IMR-90 (cell line): ENCODE data around the gene TMBIM6. TPM values are rescaled to one million over a fixed set of nuclear protein-coding genes. Genes with fewer than 3 reads are reported as not detected.

Source experiments
- ATAC-seq: fragments of 200-7000 bp; cut with Tn5 transposase; 2 replicates; pipeline ENCODE4 v1.9.1; 2020; ENCODE audit warnings: low read depth, mild to moderate bottlenecking, moderate library complexity
- BruUV-seq: library from RNA; stranded (reverse); fragments of 400-500 nt; replicated peaks from 2 replicates; lab custom pipeline; 2021; lab: Mats Ljungman, UMichigan
- CTCF ChIA-PET: fragments of 300-600 bp; formaldehyde crosslinking; extraction: SDS; loops from one replicate; lab custom pipeline; 2021; ENCODE audit warnings: antibody characterized with exemption; lab: Yijun Ruan, JAX
- POLR2A ChIA-PET: fragments of 300-600 bp; sonication (Branson Sonifier 250); formaldehyde crosslinking; loops from one replicate; lab custom pipeline; 2022; ENCODE audit warnings: antibody characterized with exemption; ENCODE audit not compliant: unreplicated experiment; lab: Charles Lee
- DNase-seq: peaks from one replicate; pipeline ENCODE4 v3.0.0; 2013
- H2AFZ ChIP-seq: replicated peaks from 2 replicates; pipeline ENCODE3; 2013; ENCODE audit warnings: low read length, mild to moderate bottlenecking; ENCODE audit not compliant: poor library complexity
- H2AK5ac ChIP-seq: 2 replicates; pipeline ENCODE4 v1.6.1; 2013; ENCODE audit warnings: low read depth, low read length, inconsistent platforms
- H2AK9ac ChIP-seq: replicated peaks from 2 replicates; pipeline ENCODE3; 2013; ENCODE audit warnings: mild to moderate bottlenecking, low read depth, low read length, moderate library complexity; ENCODE audit not compliant: poor library complexity
- H2BK120ac ChIP-seq: 2 replicates; pipeline ENCODE4 v1.6.1; 2013; ENCODE audit warnings: low read depth, low read length, inconsistent platforms
- H2BK15ac ChIP-seq: 3 replicates; pipeline ENCODE4 v1.6.1; 2013; ENCODE audit warnings: low read depth, low read length, inconsistent platforms
- H2BK20ac ChIP-seq: 2 replicates; pipeline ENCODE4 v1.6.1; 2013; ENCODE audit warnings: low read depth, mild to moderate bottlenecking, inconsistent platforms, low read length, moderate library complexity
- H2BK5ac ChIP-seq: 2 replicates; pipeline ENCODE4 v1.6.1; 2013; ENCODE audit warnings: mild to moderate bottlenecking, low read depth, low read length, inconsistent platforms; ENCODE audit not compliant: poor library complexity, severe bottlenecking
- H3K14ac ChIP-seq: replicated peaks from 2 replicates; pipeline ENCODE4 v1.6.1; 2013; ENCODE audit warnings: low read depth, low read length, inconsistent platforms
- H3K18ac ChIP-seq: 2 replicates; pipeline ENCODE4 v1.6.1; 2013; ENCODE audit warnings: low read depth, low read length, control low read depth
- H3K23ac ChIP-seq: 2 replicates; pipeline ENCODE4 v1.6.1; 2013; ENCODE audit warnings: low read depth, low read length, inconsistent platforms
- H3K27ac ChIP-seq: 2 replicates; pipeline ENCODE4 v1.5.1; 2013; ENCODE audit warnings: mild to moderate bottlenecking, control low read depth, low read length; ENCODE audit not compliant: insufficient read depth
- H3K27me3 ChIP-seq: 2 replicates; pipeline ENCODE4 v1.6.1; 2013; ENCODE audit warnings: low read length; ENCODE audit not compliant: control insufficient read depth, insufficient read depth
- H3K36me3 ChIP-seq: 2 replicates; pipeline ENCODE4 v1.6.1; 2013; ENCODE audit warnings: low read length, mixed read lengths; ENCODE audit not compliant: control insufficient read depth, insufficient read depth
- H3K4ac ChIP-seq: 2 replicates; pipeline ENCODE4 v1.6.1; 2013; ENCODE audit warnings: low read depth, low read length, inconsistent platforms
- H3K4me1 ChIP-seq: 2 replicates; pipeline ENCODE4 v1.6.1; 2013; ENCODE audit warnings: low read length, mixed read lengths; ENCODE audit not compliant: control insufficient read depth, insufficient read depth
- H3K4me2 ChIP-seq: 2 replicates; pipeline ENCODE4 v1.6.1; 2013; ENCODE audit warnings: low read depth, mild to moderate bottlenecking, control low read depth, low read length, moderate library complexity
- H3K4me3 ChIP-seq: 2 replicates; pipeline ENCODE4 v1.5.1; 2013; ENCODE audit warnings: low read depth, mild to moderate bottlenecking, control low read depth, low read length, moderate library complexity; ENCODE audit not compliant: insufficient read depth
- H3K56ac ChIP-seq: 2 replicates; pipeline ENCODE4 v1.6.1; 2013; ENCODE audit warnings: low read length, inconsistent platforms; ENCODE audit not compliant: insufficient read depth; ENCODE audit errors: extremely low read depth
- H3K79me1 ChIP-seq, 2 experiments: 2 replicates each; pipeline ENCODE4 v1.6.1; 2013; ENCODE audit warnings: low read length in 2 of 2, inconsistent platforms in 1 of 2, low read depth in 1 of 2
- H3K9ac ChIP-seq: 2 replicates; pipeline ENCODE4 v1.6.1; 2013; ENCODE audit warnings: low read depth, low read length, control low read depth
- H3K9me1 ChIP-seq: 2 replicates; pipeline ENCODE4 v1.6.1; 2013; ENCODE audit warnings: low read length, inconsistent platforms; ENCODE audit not compliant: insufficient read depth
- H3K9me3 ChIP-seq: 2 replicates; pipeline ENCODE4 v1.6.1; 2013; ENCODE audit warnings: low read length; ENCODE audit not compliant: control insufficient read depth, insufficient read depth
- H4K20me1 ChIP-seq: 2 replicates; pipeline ENCODE4 v1.6.1; 2013; ENCODE audit warnings: low read length, inconsistent platforms; ENCODE audit not compliant: insufficient read depth
- H4K5ac ChIP-seq: 2 replicates; pipeline ENCODE4 v1.6.1; 2013; ENCODE audit warnings: mild to moderate bottlenecking, low read depth, low read length, control low read depth
- H4K8ac ChIP-seq, 2 experiments: 2 replicates each; pipeline ENCODE4 v1.6.1; 2013; ENCODE audit warnings: low read depth in 2 of 2, low read length in 2 of 2, control low read depth in 1 of 2, inconsistent platforms in 1 of 2
- H4K91ac ChIP-seq: 2 replicates; pipeline ENCODE4 v1.6.1; 2013; ENCODE audit warnings: low read depth, low read length, inconsistent platforms; ENCODE audit not compliant: insufficient read depth
- CEBPB ChIP-seq: IDR thresholded peaks from 2 replicates; pipeline ENCODE4 v1.6.1; 2012; ENCODE audit warnings: low read depth, low read length, improper control_type of control experiment
- MAFK ChIP-seq: IDR thresholded peaks from 2 replicates; pipeline ENCODE4 v1.6.1; 2012; ENCODE audit warnings: low read depth, low read length, improper control_type of control experiment
- WGBS, 2 experiments: methylation state at CpG; one replicate each; pipeline versions ENCODE4 v1.1.5 to v1.1.7; 2013; ENCODE audit warnings: missing lambda C conversion rate in 2 of 2; ENCODE audit not compliant: insufficient read length in 1 of 2; ENCODE audit errors: extremely low coverage in 2 of 2; 5-methylcytosine and 5-hydroxymethylcytosine counted together
- dilution Hi-C: fragments of 300-500 bp; cut with HindIII; formaldehyde crosslinking; loops from one replicate; pipeline ENCODE4 v1.14.3; 2018; ENCODE audit warnings: low sequenced_read_pairs; ENCODE audit not compliant: unreplicated experiment
- in situ Hi-C: fragments of 300-500 bp; cut with MboI; formaldehyde crosslinking; loops from 3 replicates; pipeline ENCODE4 v1.14.3; 2019; ENCODE audit warnings: low sequenced_read_pairs, inconsistent platforms, mixed read lengths
- intact Hi-C: fragments of 100-400 bp; cut with micrococcal nuclease; formaldehyde crosslinking; loops from 2 replicates; pipeline ENCODE4 v1.10.0; 2022
- polyA plus RNA-seq, 3 experiments: library from polyadenylated mRNA; depleted of rRNA; stranded (reverse); fragments of >200 nt; gene quantifications; 2 replicates each; pipeline ENCODE4 v1.2.3, GENCODE V29; 2012; ENCODE audit warnings: low replicate concordance in 1 of 3
- total RNA-seq: library from RNA; depleted of rRNA; stranded (reverse); fragments of >200 nt; gene quantifications from 2 replicates; pipeline ENCODE4 v1.2.3, GENCODE V29; 2012

TMBIM6 gene
- total and polyA plus RNA-seq, 2 of the 4 experiments (the other 2 are of a cell fraction) = 255 to 285 TPM

GRCh38 chr12:49809906-49810389, 68.6 kb downstream of the TMBIM6 start:
- no peak; the same call in 1 of the 2 replicates for ATAC-seq

More at GRCh38 chr12:49809906-49810389, 68.6 kb downstream of the TMBIM6 start:
- H3K27me3 ChIP-seq = no peaks in the 10 kb centered on the region
- intact Hi-C loops = no loop called here
- H4K91ac ChIP-seq = no peak overlapping the region
- H4K20me1 ChIP-seq = peaks cover 89% of the 10 kb centered on the region
- no peak overlapping the region for H4K8ac ChIP-seq
- H2AK9ac ChIP-seq = peak overlapping the region; percentile 63
- in situ Hi-C loops = no loop called here
- no TSS peak for BruUV-seq
- H3K9me1 ChIP-seq = peaks cover 10% of the 10 kb centered on the region
- H2BK5ac ChIP-seq = no peak overlapping the region
- no peak overlapping the region for H3K4me2 ChIP-seq
- peaks cover 18% of the 10 kb centered on the region for H3K4me1 ChIP-seq
- ChIA-PET CTCF (interaction anchor here (1.6 kb wide), 1 partner anchor 22 kb away, joined by 5 read pairs; no protein-coding TSS in a partner anchor), POLR2A (no interaction called here)
- H4K5ac ChIP-seq = no peak overlapping the region
- DNase-seq = no peak
- H3K23ac ChIP-seq = no peak overlapping the region; the same call in 1 of the 2 replicates
- H3K27ac ChIP-seq = no peak overlapping the region
- H3K56ac ChIP-seq = no peak overlapping the region
- peaks cover 24 to 91% of the 10 kb centered on the region in 2 experiments for H3K79me1 ChIP-seq
- peaks cover 21% of the 10 kb centered on the region for H3K36me3 ChIP-seq
- no peak for TF ChIP-seq CEBPB
- no peak for TF ChIP-seq MAFK
- no peak overlapping the region for H3K18ac ChIP-seq
- no peak overlapping the region for H3K4ac ChIP-seq
- no CpG with 5 or more reads among the region's 9 CpGs for WGBS, 2 experiments
- no peak overlapping the region for H2BK20ac ChIP-seq
- no peak overlapping the region for H3K4me3 ChIP-seq
- no peak overlapping the region for H2BK120ac ChIP-seq
- no peaks in the 10 kb centered on the region for H3K9me3 ChIP-seq
- dilution Hi-C loops = no loop called here
- no peak overlapping the region for H2BK15ac ChIP-seq
- H2AFZ ChIP-seq = no peak overlapping the region
- H3K14ac ChIP-seq = no peak overlapping the region
- no peak overlapping the region for H3K9ac ChIP-seq
- no peak overlapping the region for H2AK5ac ChIP-seq
